Activated CD4-positive, alpha-beta T cell treated with anti-CD3 and anti-CD28 coated beads for 1 hour (primary cell): ENCODE data around the gene B9D1.

Experiments
- DNase-seq: peaks from one replicate; pipeline ENCODE4 v3.0.0-alpha.2; 2020

The B9D1 gene

DNA sequence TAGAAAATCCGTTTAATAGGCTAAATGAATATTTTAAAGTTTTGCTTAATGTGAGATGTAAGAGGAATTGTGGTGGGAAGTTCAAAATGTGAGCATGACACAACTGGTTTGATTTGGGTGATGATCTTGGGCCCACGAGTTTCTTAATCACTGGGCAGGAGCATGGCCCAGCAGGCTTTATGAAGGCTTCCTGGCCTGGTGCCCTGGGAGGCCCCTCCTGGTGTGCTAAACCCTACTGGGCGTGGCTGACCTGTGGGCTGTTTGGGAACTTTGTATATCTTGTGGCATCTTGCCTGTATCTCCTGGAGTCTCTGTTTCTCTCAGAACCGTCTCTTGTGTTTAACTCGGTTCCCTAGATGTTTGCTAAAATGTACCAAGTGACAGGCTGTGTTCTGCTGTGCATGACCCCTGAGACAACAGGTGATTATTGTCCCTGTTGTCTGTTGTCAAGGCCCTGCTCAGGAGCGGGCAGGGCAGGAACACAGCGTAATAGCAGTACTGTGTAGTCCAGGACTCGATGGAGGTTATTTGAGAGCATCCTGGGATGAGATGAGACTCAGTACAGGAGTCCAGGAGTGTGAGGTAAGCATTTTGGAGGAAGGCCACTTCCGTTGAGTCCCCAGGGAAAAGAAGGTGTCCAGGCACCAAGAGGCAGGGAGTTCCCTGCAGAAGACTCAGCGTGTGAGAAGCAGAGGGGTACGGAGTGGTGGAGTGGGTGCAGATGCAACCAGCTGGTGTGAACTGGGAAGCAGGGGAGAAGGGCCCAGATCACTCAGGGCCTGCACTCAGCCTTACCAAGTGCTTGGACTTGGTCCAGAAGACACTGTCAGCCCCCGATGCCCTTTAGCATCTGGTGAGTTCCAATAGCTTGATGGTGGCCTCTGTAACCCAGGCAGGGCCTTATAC is 48.5 kb downstream of the B9D1 start:
- no peak for DNase-seq

DNA sequence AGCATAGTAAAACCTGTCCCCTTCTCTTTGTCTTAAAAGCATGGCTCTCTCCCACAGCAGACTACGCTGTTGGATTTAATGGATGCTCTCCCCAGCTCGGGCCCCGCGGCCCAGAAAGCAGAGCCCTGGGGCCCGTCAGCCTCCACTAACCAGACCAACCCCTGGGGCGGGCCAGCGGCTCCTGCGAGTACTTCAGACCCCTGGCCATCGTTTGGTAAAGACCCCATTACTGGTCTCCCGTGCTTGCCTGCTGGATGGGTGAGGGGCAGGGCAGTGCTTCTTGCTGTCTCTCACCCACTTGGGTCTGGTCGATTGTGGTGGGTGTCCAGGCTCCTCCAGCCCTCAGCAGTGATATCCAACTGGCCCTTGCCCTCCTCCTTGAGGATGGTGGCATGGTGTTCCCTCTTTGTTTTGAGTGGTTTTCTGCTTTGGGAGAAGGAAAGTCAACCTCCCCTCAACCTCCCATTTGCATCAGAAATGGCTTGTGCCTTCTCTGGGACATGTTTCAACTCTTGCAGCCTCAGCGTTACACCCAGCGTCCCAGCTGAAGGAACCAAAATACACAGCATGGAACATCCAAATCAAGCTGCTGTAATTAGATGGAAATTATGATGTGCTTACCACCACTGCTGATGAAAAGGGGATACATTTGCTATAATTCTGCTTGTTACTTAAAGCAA is 49.3 kb downstream of the B9D1 start:
- no peak for DNase-seq

DNA sequence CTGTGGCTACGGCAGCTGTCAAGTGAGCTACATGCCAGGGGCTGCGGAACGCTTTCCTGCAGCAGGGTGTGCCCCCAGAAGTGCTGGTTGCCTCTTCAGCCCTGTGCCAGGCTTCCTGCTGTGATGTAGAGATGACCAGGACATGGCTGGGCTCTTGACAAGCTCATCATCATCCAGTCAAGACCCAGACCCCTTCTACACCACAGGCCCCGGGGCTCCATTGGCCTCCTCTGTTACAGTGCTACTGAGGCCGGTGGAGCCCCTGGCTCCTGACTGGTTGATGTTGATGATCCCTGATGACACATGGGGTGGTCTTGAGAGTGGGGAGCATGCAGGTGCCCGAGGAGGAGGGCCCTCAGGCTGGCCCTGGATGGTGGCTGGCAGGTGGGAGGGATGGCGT is 50.1 kb downstream of the B9D1 start:
- DNase-seq: no peak

DNA sequence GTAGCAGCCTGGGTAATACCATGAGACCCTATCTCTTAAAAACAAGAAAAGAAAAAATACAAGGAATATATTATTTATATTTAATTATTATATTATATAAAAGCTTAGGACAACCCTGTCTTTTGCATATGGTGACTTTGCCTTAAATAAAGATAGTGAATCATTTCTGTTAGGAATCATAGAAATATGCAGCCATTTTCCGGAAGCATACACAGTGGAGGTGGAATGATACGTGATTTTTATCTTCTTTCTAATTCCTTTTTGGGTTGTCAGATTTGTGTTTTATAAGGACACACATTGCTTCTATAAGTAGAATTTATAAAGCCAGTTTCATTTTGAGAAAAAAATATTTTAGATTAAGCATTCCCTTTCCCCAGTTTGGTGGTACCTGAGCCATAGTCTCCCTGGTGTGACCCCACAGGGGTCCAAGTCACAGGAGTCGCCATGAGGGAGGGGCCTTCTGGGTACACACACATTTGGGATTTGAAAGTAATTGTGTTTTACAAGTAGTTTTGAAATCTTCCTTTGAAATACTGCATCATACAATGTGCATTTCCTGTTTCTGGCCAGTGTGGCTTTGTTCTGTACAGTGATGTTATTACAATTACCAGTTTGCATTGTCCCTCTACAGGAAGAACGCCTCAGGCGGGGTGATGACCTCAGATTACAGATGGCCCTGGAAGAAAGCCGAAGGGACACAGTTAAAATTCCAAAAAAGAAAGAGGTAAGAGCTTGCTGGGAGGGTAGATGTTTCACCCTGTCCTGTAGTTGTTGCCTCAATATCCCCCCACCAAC is 50.9 kb downstream of the B9D1 start:
- DNase-seq: no peak

DNA sequence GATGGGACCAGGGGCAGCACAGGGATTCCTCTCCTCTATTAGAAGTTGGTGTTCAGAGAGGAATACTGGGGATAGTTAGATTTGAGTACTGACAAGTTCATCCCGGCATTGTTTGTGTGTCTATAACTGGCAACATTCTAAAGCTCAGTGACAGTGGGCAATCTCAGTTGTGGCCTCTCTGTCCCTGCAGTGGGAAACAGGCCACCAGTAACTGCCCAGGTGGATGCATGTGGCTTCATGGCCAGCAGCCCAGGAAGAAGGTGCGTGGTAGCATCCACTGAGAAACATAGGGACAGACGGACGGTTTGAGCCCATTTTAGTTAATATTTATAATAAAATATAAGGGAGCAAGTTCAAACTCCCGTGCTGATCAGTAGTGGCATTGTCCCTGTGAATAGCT is 51.5 kb downstream of the B9D1 start:
- no peak for DNase-seq

DNA sequence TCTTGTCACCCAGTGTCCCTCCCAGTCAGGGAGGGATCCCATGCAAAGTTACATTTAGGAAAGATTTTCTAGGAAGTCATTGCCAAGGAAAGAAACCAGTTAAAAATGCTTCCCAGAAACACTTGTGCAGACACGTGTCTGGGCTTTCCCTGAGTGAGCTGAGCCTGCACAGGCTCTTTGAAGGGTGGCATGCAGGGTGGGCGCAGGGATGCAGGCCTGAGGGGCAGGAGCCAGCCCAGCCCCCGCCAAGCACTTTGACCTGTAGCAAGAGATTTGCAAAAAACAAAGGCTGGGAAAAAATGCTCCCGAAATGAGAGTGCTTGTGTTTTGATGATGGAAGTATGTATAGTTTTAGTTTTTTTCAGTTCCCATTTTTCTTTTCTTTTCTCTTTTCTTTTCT is 52.4 kb downstream of the B9D1 start:
- DNase-seq: no peak

DNA sequence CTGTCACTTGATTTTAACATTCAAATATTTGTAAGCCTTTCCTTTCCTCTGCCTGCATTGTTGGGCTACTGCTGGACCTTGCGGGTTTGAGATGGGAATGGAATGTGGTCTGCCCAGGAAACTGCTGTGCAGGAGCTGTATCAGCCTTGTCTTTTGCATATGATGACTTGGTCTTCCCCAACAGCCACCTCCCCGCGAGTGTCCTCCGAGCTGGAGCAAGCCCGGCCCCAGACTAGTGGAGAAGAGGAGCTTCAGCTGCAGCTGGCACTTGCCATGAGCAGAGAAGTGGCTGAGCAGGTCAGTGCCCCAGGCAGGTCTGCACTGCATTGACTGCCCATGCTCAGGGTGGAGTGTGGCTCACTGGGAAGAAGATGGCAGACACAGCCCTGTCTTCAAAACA is 52.8 kb downstream of the B9D1 start:
- DNase-seq: no peak

DNA sequence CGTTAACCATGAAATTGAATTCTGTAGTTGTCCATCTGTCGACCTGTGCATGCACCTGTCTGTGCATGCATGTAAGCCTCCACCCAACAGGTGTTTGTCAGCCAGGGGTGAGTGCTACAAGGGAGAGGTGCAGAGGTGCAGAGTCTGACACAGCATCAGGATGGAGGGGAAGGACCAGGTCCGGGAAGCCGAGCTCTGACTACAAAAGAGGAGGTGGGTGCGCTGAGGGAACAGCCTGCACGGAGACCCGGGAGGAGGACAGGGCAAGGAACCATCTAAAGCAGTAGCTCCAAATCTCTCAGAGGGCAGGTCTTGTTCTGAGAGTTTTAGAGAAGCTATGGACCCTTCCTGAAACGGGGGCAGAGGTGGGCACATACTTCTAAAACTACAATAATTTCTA is 54.1 kb downstream of the B9D1 start:
- DNase-seq: no peak

DNA sequence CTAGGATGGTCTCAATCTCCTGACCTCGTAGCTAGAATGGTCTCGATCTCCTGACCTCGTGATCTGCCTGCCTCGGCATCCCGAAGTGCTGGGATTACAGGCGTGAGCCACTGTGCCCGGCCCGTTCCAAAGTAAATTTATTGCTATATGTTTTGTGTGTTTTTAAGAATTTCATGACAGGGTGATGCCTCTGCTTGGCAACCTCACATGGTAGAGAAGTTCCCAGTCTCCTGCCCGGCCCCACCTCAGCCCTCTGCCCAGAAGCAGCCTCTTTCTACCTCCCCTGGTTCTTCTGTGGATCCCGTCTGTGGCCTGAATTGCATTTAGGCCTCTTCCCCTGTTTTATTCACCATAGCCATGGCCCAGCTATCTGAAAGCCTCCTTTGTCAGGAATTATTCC is 55.0 kb downstream of the B9D1 start:
- no peak for DNase-seq

DNA sequence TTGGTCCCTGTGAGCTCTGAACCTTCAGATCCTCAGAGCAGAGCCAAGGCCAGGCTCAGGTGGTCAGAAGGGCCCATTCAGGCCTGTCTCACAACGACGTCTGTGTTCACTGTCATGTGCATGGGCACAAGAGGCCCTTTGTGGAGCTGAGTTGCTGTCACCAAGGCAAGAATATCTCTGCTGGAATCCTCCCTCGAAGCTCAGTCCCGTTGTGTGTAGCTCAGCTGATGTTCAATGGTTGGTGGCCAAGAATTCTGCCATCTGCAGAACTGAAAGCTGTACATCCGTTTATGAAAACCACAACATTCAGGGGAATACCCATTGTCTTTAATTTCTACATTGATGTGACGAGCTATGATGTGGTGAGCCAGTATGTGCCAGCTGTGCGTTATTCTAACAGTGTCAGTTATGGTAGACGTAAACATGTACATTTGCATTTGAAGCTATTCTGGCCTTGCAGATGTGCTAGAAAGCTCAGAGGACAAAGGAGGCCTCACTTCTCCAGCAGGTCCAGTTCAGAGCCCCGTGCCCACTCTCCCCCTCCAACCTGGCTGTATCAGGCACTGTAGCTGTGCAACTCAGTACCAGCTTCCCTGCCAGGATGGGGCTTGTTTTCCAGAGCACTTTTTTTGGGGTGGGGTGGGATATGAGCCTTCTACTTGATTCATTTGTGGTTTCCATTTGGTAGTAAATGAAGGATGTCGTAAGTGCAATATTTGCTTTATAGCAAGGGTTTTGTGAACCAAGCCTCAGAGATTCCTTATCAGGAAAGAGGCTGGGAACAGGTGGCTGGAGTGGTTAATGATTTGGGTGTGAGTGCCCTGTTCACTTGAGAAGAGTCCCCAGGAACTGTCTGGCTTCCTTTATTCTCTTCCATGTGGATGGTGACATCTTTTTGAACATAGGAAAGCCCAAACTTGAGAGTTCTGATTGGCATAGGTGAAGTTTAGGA is 56.1 kb downstream of the B9D1 start:
- DNase-seq: peak; percentile 11

DNA sequence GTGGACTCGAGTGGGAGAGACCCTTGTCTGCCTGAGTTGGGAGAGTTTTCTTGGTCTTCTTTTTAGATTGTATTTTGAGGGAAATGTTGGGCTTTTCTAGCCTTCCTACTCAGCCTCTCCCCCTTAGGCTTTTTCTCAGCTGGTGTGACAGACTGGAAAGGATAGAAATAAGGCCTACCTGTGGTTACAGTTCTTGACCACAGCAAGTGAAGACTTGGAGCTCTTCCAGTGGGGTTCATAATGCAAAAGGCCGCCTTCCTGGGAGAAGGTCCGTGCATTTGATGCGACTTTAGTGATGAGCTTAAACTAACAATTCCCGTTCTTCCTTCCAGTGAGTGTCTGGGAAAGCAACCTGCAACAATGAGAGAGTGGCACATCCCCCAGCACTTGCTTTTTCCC is 56.8 kb downstream of the B9D1 start:
- DNase-seq: no peak

DNA sequence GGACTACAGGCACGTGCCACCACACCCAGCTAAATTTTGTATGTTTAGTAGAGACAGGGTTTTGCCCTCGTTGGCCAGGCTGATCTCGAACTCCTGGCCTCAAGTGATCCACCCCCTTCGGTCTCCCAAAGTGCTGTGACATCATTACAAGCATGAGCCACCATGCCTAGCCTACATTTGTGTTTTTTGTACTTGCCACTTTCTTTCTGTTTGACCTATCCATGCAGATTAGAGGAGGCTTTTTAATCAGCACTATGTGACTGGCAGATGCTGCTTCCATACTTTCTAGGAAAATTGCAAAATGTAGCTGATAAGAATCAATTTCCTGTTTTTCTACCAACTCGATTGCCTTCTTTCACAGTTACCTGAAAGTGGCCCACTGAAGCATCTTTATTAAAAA is 57.3 kb downstream of the B9D1 start:
- DNase-seq: no peak

DNA sequence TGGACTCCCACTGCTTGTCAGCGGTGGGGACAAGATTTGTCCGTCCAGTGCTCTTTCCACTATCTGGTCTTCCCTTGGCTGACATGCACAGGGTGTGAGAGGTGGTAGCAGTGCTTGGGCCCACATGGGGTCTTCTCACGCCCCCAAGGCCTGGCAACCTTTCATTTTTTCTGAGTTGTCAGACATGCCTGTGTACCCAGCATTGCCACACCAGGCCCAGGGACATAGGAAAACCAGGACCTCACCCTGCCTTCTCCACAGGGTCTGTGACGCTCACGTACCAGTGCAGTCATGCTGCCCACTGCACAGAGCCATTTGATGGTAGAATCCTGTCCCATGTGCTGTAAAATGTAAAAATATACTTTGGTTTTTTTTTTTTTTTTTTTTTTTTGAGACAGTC is 57.8 kb downstream of the B9D1 start:
- no peak for DNase-seq

DNA sequence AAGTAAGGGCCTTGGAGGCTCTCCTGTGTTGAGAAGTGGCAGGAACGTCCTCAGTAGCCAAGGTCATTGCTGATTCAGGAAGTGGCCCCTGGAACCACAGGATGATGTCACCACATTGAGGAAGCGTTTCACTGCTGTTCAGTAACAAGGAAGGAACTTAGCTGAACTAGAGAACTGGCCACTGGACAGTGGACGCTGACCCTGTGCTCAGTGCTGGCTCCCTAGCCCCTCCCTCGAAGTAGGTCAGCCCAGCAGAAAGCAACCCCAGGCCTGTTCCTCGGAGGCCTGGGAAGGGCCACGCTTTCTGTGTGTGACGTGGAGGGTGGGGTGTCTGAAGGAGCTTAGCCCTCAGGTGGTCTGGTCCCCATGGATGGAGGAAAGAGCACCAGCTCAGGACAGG is 58.3 kb downstream of the B9D1 start:
- DNase-seq: no peak

DNA sequence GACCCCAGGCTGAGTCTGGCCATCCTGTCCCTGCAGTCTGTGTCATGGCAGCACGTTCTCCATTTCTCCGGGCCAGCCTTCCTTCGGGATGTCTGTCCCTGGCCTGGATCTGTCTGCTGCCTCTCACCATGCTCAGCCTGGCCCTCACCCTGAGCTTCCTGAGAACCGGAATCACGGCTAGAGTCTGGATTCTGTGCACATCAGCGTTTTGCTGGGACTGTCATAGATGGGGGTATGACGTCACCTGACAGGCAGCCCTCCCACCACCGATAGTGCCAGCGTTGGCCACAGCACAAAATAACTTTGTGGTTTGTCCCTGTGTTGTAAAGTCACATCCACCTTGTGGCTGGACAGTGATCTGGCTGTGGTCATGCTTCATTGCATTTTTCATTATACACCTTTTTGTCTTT is 59.2 kb downstream of the B9D1 start:
- DNase-seq: no peak

DNA sequence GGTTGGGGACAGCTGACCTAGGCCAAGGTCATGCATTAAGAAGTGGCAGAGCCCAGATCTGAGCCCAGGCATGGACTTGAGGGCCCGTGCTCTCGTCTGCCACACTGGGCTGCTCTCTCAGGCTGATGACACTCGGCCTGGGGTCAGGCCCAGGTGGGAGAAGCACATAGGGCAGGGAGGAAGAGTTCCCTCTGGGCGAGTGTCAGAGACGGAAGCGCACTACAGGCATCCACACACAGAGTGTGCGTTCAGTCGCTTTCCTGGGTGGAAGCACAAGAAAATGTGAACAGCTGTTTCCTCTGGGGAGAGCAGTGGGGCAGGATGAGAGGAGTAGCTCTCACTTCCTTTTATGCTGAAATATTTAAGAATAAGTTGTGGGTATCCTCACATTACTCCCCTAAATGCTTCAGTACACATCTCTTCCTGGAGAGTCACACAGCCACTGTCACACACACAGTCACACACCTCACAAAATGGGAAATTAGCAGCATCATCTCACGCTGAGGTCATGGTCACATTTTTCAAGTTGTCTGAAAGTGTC is 59.7 kb downstream of the B9D1 start:
- DNase-seq: no peak

DNA sequence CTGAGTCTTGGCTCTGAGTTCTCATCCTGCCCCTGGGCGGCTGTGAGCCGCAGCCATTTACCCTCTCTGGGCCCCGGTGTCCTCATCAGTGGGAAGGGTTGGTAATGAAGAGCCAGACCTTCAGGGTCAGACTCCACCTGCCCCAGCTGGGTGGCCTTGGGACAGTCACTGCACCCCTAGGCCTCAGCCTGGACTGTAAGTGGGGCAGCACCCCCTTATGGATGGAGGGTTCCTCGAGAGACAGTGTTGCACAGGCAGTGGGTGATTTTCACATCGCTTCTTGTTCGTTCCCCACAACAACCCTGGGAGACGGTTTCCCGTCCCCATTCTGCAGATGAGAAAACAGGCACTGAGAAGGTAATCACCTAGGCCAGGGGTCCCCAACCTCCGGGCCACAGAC is 60.5 kb downstream of the B9D1 start:
- no peak for DNase-seq

DNA sequence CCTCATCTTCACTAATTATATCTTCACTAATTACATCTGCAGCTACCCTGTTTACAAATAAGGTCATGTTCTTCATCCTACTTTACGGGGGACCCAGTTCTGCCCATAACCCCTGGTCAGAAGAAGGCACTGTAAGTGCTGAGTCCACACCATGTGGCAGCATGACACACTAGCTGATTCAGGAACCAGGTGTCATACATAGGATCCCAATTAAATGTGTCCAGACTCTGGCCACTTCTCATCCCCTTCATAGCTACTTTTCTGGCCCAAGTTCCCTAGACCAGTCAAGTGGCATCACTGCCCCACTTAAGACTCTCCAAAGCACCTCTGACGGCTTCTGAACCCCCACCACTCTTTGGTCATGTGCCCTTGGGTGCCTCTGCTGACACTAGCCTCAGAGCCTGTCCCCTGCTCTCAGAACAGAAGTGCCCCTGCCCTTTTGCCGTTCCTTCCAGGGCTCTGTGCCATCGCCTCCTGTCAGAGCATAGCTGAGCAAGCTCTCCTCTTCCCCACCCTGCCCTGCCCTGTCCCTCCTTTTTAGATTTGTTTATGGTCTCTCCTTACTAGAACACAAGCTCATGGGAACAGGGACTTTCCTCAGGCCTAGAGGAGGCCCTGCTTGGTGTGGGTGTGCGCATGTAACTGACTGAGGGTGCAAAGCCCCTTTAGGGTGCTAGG is 61.1 kb downstream of the B9D1 start:
- DNase-seq: no peak

DNA sequence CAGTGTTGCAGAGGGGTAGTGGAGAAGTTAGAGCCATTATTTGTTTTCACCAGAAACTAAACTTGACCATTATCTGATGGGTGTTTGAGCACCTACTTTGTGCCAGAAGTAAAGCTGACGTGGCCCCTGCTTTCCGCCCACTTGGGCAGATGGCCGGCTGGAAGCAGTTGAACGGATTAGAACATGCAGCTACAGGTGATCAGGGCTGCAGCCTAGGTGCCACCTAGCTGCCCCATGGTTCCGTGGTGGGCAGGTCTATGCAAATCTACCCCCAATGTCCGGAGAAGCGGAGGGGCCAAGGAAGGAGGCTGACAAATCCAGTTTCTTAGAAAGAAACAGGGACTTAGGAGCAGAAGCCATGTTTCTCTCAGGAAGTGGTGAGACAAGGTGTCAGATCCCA is 62.7 kb downstream of the B9D1 start:
- no peak for DNase-seq

DNA sequence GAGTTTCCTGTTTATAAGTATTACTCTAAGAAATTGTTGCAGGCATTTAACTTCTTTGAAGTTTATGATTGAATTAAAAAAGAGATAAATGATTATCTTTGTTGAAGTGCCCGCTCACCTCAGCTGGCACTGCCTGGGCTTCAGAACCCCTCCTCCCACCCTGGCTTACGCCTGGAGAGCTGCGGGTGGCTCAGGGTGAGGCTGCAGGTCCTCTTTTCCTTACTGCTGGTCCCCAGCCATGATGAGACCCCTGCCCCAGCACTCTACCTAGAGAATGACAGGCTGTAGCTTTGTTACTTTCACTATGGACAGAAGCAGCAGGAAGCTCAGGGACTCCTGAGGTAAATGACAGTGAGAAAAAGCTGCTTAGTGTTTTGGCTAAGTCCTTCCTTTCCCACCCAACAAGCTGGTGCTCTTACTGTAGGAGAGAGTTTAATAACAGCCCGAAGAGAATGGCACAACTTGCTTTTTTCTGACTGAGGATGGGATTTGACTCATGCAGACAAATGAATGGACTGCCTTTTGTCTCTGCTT is 63.2 kb downstream of the B9D1 start:
- no peak for DNase-seq

DNA sequence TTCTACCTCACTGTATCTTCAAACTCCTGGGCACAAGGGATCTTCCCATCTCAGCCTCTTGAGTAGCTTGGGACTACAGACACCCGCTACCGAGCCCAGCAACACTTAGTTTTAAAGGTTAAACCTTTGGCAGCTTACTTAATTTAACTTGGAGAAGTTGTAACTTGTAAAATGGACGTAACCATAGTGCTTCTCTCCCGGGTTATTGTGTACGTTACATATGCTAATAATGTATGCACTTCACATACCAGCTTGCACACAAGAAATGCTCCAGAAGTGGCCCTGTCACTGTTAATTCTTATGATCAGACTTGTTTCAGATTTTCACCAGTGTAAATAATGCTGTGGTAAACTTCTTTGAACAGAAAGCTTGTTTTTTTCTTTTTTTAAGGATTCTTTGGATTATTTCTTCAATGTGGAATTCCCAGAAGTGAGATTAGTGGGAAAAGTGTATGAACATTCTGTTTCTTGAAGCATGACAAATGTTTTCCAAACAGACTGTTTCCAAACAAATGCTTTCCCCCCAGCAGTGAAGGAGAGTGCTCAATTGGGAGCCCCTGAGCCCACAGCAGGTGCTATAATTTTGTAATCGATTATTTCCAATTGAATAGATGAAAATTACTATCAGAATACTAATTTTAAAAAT is 63.8 kb downstream of the B9D1 start:
- DNase-seq: no peak
